ENCODE data around the gene TSKS.

TSKS gene

DNA sequence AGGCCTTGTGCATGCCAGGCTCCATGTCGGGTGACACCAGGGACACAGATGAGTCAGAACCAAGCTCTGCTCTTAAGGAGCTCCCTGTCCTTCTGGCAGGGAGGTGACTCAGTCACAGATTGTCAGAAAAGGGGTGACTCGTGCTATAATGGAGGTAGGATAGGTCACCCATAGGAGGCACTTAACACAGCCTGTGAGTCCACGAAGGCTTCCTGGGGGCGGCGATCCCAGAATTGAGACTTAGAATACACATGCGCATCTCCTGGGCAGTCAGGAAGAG is 30.4 kb upstream of the TSKS start:
- DNase-seq: peak in 1 of 51 donors; percentile 24

DNA sequence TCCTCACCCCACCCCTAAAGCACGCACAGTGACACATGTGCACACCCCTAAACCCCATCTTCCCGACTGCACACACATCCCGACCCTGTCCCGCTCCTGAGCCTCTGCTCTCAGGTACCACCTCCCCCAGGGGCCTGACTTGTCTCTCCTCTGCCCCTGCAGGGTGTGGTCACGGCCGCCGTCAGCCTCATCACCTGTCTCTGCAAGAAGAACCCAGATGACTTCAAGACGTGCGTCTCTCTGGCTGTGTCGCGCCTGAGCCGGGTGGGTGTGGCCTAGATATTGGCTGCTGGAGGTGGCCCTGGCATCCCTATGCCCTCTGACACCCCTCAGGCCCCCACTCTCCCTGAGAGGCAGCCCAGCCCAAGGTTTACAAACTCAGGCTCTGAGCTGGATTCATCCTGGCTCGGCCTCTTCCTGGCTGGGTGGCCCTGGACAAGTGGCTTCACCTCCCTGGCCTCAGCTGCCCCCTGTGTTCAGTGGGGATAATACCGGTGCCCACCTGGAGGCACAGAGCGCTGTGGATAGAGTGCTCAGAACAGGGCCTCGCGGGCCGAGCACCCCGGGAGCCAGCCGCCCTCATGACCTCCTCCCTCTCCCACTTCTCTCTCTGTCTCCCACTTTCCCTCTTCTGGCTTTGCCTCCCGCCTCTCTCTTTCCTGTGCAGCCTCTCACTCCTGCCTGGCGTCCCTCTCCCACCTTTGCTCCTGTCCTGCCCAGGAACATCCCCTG is 29.9 kb upstream of the TSKS start:
- no peak for DNase-seq

DNA sequence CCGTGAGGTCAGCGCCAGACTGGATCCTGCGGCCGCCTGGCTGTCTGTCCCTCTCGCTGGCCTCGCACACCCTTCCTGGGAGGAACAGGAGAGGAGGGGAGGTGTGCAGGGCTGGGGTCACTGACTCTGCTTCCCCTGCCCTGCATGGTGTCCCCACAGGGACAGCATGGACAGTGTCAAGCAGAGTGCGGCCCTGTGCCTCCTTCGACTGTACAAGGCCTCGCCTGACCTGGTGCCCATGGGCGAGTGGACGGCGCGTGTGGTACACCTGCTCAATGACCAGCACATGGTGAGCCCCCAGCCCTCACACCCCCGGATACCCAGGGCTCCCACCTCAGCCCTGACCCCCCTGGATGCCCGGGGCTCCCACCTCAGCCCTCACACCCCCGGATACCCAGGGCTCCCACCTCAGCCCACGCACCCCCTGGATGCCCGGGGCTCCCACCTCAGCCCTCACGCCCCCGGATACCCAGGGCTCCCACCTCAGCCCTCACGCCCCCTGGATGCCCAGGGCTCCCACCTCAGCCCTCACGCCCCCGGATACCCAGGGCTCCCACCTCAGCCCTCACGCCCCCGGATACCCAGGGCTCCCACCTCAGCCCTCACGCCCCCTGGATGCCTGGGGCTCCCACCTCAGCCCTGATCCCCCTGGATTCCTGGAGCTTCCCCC is 28.8 kb upstream of the TSKS start:
- DNase-seq: no peak

DNA sequence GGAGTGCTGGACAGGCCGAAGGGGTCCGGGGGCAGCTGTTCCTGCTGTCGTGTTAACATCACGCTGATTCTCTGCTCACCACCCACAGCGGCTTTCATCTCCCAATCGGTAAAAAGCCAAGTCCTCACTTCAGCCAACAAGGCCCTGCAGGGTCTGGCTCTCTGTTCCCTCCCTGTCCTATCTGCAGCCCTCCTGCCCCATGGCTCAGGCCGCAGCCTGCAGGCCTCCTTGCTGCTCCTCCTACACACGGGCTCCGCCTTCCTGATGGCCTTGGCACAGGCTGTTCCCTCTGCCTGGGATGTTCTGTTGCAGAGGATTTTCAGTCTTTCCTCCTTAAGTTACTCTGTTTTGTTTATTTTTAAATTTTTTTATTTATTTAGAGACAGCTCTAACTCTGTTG is 27.8 kb upstream of the TSKS start:
- DNase-seq: no peak

- DNase-seq: no peak
Observed at GRCh38 chr19:49788857-49789256, 25.8 kb upstream of the TSKS start.

GRCh38 chr19:49787746-49788145 is 24.6 kb upstream of the TSKS start:
- no peak for DNase-seq

DNA sequence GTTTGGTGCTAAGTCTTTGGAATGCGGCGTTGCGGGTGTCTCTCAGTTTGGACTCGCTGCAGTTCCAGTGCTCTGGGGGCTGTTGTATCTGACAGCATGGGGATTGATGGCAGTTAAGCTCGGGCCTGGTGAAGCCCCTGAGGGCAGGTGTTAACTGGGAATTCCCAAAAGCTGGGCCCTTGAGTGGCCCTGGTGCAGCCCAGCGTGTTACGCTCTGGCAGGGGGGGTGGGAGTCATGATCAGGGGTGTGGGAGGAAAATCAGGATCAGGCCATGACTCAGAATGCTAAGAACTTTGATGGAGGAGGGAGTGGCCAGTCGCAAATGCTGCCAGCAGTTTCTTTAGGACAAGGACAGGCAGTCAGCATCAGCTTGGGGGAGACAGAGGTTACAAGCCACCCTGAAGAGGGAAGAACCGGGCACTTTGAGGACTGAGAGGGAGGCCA is 23.3 kb upstream of the TSKS start:
- DNase-seq: no peak

DNA sequence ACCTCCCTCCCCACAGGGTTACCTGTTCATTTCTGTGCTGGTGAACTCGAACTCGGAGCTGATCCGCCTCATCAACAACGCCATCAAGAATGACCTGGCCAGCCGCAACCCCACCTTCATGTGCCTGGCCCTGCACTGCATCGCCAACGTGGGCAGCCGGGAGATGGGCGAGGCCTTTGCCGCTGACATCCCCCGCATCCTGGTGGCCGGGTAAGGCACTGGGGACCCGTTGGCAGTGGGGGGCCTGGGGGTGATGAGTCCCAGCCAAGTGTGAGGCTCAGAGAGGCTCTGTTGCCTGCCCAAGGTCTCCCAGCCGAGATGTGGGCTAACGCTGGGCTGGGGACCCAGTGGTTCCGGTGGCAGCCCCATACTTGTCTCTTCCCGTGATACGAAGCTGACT is 19.4 kb upstream of the TSKS start:
- no peak for DNase-seq

DNA sequence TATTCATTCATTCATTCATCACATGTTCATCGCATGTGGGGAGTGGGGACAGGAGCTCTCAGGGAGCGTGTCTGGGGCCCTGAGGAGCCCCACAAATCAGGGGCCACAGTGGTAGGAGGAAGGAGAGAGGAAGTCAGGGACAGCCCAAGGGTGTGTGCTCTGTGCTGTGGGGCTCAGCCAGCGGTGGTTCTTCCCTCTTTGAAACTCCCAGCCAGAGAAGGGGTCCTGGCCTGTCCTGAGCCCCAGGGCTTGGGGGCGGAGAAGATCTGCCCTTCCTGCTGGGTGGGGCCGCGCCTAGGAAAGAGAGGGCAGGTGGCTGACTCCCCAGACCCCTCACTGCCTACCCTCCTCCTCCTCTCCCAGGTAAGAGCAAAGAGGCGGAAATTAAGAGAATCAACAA is 18.3 kb upstream of the TSKS start:
- DNase-seq: no peak

DNA sequence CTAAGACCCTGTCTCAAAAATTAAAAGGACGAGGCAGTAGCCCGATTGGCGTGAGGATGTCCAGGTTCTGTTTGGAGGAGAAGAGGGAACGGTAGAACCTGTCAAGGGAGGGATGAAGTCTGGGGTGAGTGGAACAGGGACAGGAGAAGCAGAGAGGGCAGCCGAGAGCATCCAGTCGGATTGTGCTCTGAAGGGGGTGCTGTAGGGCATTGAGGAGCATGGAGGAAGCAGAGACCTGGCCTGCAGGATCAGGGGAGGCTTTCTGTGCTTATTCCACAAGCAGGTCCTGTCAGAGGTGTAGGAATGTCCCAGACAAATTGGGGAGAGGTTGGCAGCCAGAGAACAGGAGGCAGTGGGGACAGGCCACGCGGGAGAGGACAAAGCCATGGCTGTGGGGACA is 17.8 kb upstream of the TSKS start:
- no peak for DNase-seq

GRCh38 chr19:49779731-49780555 is 16.8 kb upstream of the TSKS start:
- DNase-seq: no peak

DNA sequence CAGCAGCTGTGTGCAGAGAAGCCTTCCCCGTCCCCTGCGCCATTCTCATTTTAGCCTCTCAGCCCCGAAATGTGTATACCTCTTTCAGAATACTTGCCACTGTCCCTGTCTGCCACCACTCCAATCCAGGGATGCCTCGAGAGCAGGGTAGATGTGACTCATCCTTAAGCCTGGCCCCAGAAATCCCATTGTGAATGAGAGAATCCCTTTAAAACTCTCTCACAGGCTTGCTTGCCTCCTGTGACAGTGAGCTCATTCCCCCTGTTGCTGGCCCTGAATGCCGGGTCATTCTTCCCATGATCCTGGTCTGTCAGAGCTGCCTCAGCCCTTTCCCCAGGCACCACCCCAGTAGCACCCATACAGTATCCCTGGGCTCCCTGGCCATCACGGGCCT is 13.3 kb upstream of the TSKS start:
- no peak for DNase-seq

DNA sequence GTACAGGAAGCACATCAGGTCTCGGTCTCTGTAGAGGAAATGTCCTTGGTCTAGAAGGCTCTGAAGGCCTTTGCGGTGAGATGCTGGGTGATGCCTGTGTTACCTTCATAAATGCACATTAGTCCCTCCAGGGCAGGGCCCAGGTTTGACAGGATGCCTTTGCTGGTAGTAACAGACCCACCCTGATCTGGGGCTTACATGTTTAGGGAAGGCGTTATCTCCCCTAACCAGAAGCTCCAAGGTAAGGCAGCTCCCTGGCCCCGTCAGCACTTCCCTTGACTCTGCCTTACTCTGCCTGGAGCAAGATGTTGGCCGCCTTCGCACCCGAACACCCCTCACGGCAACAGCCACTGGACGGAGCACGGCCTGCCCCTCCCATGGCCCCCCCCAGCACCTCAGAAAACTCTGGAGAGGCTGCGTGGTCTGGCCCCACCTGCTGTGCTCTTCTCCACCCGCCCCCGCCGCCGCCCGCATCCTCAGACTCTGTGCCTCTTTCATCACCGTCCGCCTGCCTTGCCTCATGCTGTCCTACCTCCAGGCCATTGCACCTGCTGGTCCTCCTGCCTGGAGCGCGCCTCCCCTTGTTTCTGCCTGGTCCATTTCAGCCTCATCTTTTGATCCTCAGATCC is 12.8 kb upstream of the TSKS start:
- no peak for DNase-seq

DNA sequence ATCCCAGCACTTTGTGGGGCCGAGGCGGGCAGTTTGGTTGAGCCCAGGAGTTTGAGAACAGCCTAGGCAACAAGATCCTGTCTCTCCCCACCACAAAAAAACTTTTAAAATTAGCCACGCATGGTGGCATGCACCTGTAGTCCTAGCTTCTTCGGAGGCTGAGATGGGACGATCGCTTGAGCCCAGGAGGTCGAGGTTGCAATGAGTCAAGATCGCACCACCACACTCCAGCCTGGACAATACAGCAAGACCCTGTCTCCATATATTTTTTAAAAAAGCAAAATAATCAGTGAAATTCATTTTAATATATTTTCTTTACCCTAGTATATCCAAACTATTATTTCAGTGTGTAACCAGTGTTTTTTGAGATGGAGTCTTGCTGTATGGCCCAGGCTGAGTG is 11.9 kb upstream of the TSKS start:
- DNase-seq: no peak

DNA sequence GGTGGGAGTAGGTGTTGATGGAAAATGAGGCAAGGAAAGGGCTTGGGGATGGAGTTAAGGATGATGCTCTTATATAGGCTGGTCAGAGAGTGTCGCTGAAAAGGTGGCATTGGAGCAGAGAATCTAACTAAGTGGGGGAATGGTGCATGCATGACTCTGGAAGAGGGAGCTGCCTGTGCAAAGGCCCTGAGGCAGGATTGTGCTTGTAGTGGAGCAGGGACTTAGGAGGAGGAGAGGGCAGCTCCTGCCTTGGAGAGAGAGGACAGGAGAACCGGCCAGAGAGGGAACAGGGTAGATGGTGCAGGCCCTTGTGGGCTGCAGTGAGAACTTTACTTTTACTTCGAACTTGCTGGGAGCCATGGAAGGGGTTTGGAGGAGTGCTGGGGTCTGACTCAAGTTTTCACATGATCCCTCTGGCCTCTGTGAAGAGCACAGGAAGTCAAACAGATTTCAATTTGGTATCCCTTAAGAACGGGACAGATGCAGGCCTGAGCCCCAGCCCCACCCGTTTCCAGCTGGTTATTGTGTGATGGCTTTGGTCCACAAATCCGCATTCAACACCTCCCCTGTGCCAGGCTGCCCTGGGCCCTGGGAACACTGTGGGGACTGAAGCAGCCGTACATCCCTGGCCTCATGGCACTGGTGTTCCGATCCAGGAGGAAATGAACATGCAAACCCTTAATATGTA is 10.7 kb upstream of the TSKS start:
- peak in 4 of 51 donors; percentile 10 to 24 (median 19) for DNase-seq

DNA sequence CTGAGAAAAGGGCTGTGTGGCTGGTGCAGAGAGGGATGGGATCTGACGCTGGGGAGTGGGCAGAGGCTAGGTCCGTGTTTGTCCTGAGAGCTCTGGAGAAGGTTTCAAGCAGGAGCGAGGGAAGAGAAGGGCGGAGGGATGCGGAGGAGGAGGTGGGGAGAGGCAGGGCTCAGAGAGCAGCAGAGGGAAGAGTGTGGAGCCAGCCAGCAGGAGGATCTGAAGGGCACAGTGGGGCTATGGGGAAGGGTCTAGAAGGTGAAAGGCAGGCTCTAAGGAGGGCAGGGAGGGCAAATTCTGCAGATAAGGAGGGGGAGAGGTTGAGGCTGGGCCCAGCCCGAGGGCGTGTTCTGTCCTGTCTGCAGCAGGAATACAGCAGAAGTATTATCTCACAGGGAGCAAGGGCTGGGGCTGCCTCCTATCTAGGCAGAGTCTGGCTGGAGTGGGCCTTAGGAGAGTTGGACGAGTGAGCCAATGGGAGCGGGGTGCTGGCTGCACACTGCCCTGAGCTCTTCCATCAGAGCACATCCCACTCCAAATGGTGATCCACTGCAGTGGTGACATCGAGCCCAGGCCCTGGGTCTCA is 9.8 kb upstream of the TSKS start:
- no peak for DNase-seq

DNA sequence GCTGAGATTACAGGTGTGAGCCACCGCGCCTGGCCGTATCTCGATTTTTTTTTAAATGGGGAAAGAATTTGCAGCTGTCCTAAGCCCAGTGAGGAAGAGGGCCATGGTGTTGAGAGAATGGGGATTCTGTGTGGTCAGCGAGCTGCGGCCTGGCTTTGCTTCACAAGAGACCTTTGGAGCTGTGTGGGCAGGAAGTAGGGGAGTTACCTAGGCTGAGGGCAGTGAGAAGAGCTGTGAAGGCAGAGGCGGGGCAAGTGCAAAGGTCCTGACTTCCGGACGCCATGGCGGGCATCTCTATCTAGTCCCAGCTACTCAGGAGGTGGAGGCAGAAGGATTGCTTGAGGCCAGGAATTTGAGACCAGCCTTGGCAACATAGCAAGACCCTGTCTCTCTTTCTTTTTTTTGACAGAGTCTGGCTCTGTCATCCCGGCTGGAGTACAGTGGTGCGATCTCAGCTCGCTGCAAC is 8.6 kb upstream of the TSKS start:
- no peak for DNase-seq

DNA sequence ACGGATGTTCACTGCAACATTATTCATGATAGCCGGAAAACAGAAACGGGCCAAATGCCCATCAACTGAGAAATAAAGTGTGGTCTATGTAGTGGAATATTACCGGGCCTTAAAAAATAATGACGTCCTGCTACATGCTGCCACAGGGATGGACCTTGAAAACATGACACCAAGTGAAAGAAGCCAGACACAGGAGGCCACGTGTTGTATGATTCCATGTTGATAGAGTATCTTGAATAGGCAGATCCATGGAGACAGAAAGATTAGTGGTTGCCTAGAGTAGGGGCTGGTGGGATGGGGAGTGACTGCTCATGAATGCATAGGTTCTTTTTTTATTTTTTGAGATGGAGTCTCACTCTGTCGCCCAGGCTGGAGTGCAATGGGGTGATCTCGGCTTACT is 7.4 kb upstream of the TSKS start:
- no peak for DNase-seq

DNA sequence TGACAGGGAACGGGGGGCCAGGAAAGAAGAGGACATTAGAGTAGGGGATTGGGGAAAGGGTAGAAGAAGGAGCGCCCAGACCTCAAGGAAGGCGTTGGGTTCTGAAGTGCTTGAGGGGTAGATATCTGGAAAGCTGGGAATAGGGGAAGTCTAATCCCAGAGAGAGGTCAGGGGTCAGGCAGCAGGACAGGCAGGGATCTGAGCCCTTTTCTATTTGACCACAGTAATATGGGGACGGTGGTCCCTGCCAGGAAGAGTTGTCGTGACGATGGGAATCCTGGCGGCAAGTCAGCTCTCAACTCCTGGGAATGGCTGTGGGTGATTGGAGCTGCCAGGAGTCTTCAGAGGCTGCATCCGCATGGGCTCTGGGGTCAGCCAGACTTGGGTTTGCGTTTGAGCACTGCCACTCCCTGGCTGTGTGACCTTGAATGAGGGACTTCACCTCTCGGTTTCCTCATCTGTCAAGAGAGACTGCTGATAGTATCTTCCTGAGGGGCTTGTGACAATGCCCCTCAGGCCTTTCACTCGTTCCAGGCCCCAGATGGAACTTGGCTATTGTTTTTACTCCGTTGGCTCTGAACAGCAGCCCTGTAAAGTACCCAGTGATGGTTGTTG is 5.0 kb upstream of the TSKS start:
- DNase-seq: no peak

DNA sequence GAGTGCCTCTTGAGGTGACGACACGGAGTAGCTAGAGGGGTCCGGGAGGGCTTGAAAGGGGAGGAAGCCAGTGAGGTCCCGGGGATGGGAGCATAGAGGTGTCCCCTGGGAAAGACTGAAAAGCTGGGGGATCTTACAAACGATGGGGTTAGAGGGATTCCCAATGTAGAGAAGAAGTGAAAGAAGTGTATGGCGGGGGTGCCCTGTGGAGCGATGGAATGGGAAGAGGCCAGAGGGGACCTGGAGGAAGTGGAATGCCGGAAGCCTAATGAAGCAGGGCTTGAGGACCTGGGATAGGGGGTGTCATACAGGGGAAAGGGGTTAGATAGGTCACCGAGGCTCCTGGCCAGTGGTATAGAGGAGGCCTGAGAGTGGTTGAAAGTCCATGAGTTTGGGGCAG is 4.3 kb upstream of the TSKS start:
- DNase-seq: no peak

GRCh38 chr19:49766930-49767299 is 3.8 kb upstream of the TSKS start, which contains the start of gene AP2A1:
Gene AP2A1, plus strand, starts transcription at chr19:49767001. Its CDS starts 133 bp downstream, at chr19:49767134.
- DNase-seq: peak in 1 of 51 donors; percentile 82
